Adipose tissue (tissue), 3 donors: Measurements from ENCODE around the gene PLCL2. TPM values are rescaled to one million over a fixed set of nuclear protein-coding genes. Genes with fewer than 3 reads are reported as not detected.

ENCODE experiments used
- H3K27ac ChIP-seq: one replicate; pipeline ENCODE4 v1.5.1; 2013; ENCODE audit warnings: low read depth, low read length
- WGBS, 3 donors: extraction: QIAGEN DNeasy Blood & Tissue Kit; methylation state at CpG; one replicate each; pipeline ENCODE4 v1.1.7; 2013; 5-methylcytosine and 5-hydroxymethylcytosine counted together
- polyA plus RNA-seq, 3 donors: library from polyadenylated mRNA; stranded (reverse); fragments of 200-250 nt; gene quantifications; one replicate each; pipeline ENCODE4 v1.2.3, GENCODE V29; 2013
- donor health status: healthy with polysubstance abuse.
- donor health status: Bipolar disorder and iron deficiency.
- donor health status: healthy.

Gene PLCL2
- polyA plus RNA-seq = 1 to 10 TPM; 3.3 to 7.2 (median 6.4) TPM

GRCh38 chr3:16884748-16885592, at the start of gene PLCL2:
PLCL2 (plus strand) TSS chr3:16884955; CDS start chr3:16885040, 85 bp downstream.
- WGBS, 3 donors = 0 to 1% (median 0%) methylated on average over 56 to 85 of the region's 87 CpGs
- H3K27ac ChIP-seq = peak within 1 kb of the TSS; percentile 29

- no peak overlapping the region for H3K27ac ChIP-seq
- WGBS, 3 donors = 58 to 78% (median 74%) methylated on average over 4 of the region's 4 CpGs
Measured at GRCh38 chr3:16836505-16837237, 48.1 kb upstream of the PLCL2 start.

- 73 to 84% (median 82%) methylated on average over 7 of the region's 7 CpGs for WGBS, 3 donors
Measured at GRCh38 chr3:16837602-16838001, 47.2 kb upstream of the PLCL2 start.

GRCh38 chr3:16838561-16838960, 46.2 kb upstream of the PLCL2 start:
- 20 to 50% (median 48%) methylated on average over 1 of the region's 1 CpG for WGBS, 3 donors
- no peak overlapping the region for H3K27ac ChIP-seq

More at GRCh38 chr3:16837602-16838001, 47.2 kb upstream of the PLCL2 start:
- H3K27ac ChIP-seq = no peak overlapping the region

- 78 to 85% (median 83%) methylated on average over 10 of the region's 10 CpGs for WGBS, 3 donors
- H3K27ac ChIP-seq = no peak overlapping the region
Measured at GRCh38 chr3:16839271-16840100, 45.3 kb upstream of the PLCL2 start.

- H3K27ac ChIP-seq = no peak overlapping the region
- WGBS, 3 donors = 72 to 89% (median 72%) methylated on average over 1 of the region's 1 CpG
Measured at GRCh38 chr3:16840101-16840424, 44.7 kb upstream of the PLCL2 start.

GRCh38 chr3:16841041-16841753, 43.6 kb upstream of the PLCL2 start:
- WGBS, 3 donors = 47 to 77% (median 52%) methylated on average over 7 of the region's 7 CpGs
- H3K27ac ChIP-seq = no peak overlapping the region

- WGBS, 3 donors = 40 to 84% (median 53%) methylated on average over 3 of the region's 3 CpGs
- H3K27ac ChIP-seq = no peak overlapping the region
Measured at GRCh38 chr3:16841904-16842271, 42.9 kb upstream of the PLCL2 start.

GRCh38 chr3:16842272-16843270, 42.2 kb upstream of the PLCL2 start:
- H3K27ac ChIP-seq = no peak overlapping the region
- 55 to 75% (median 55%) methylated on average over 16 of the region's 16 CpGs for WGBS, 3 donors

- 50 to 98% (median 98%) methylated on average over 2 of the region's 2 CpGs for WGBS, 3 donors
- H3K27ac ChIP-seq = no peak overlapping the region
Measured at GRCh38 chr3:16844222-16844621, 40.5 kb upstream of the PLCL2 start.

- 65 to 100% (median 65%) methylated on average over 1 of the region's 1 CpG for WGBS, 3 donors
- no peak overlapping the region for H3K27ac ChIP-seq
Measured at GRCh38 chr3:16844791-16845190, 40.0 kb upstream of the PLCL2 start.

GRCh38 chr3:16846373-16847080, 38.2 kb upstream of the PLCL2 start:
- 65 to 83% (median 70%) methylated on average over 5 of the region's 5 CpGs for WGBS, 3 donors
- no peak overlapping the region for H3K27ac ChIP-seq

GRCh38 chr3:16848007-16848406, 36.7 kb upstream of the PLCL2 start:
- H3K27ac ChIP-seq = no peak overlapping the region
- 90 to 93% (median 91%) methylated on average over 2 of the region's 2 CpGs for WGBS, 3 donors

GRCh38 chr3:16849229-16849628, 35.5 kb upstream of the PLCL2 start:
- 10 to 45% (median 15%) methylated on average over 8 of the region's 8 CpGs for WGBS, 3 donors
- no peak overlapping the region for H3K27ac ChIP-seq

- no peak overlapping the region for H3K27ac ChIP-seq
- WGBS, 3 donors = 6 to 47% (median 18%) methylated on average over 3 of the region's 3 CpGs
Measured at GRCh38 chr3:16849795-16850194, 35.0 kb upstream of the PLCL2 start.

- 78 to 89% (median 86%) methylated on average over 1 of the region's 1 CpG for WGBS, 3 donors
- no peak overlapping the region for H3K27ac ChIP-seq
Measured at GRCh38 chr3:16855497-16855896, 29.3 kb upstream of the PLCL2 start.

- 47 to 94% (median 93%) methylated on average over 3 of the region's 3 CpGs for WGBS, 3 donors
- no peak overlapping the region for H3K27ac ChIP-seq
Measured at GRCh38 chr3:16860234-16860633, 24.5 kb upstream of the PLCL2 start.
